DMS79 (cell line): ENCODE measurements around the gene ADAT2.
"Not testable (repeated sequence)": the region's sequence is repeated elsewhere in the genome, so short reads cannot be mapped to it uniquely, and the experiment has no call there.

Source experiments
- DNase-seq: peaks from one replicate; lab custom pipeline; 2025; lab: John Stamatoyannopoulos, UW

Gene ADAT2

GRCh38 chr6:143450453-143451371, at the start of gene ADAT2, which contains the start of gene PEX3:
Gene ADAT2 (minus strand): TSS chr6:143450695. CDS start chr6:143450658, 37 bp downstream.
Gene PEX3 (plus strand): TSS chr6:143450805. CDS start chr6:143451043, 238 bp downstream.
- DNase-seq = peak; percentile 75

- DNase-seq = no peak
Observed at GRCh38 chr6:143498428-143498827, 47.9 kb upstream of the ADAT2 start.

GRCh38 chr6:143496974-143497373, 46.5 kb upstream of the ADAT2 start:
- DNase-seq = no peak

GRCh38 chr6:143490775-143491174, 40.3 kb upstream of the ADAT2 start:
- DNase-seq = no peak

GRCh38 chr6:143490244-143490643, 39.7 kb upstream of the ADAT2 start:
- DNase-seq = no peak

GRCh38 chr6:143486752-143487151, 36.3 kb upstream of the ADAT2 start:
- DNase-seq = no peak

GRCh38 chr6:143485967-143486366, 35.5 kb upstream of the ADAT2 start:
- DNase-seq = no peak

- no peak for DNase-seq
Observed at GRCh38 chr6:143482593-143482992, 32.1 kb upstream of the ADAT2 start.

GRCh38 chr6:143478479-143479062, 28.1 kb upstream of the ADAT2 start:
- DNase-seq = no peak

- DNase-seq = no peak
Observed at GRCh38 chr6:143476545-143476944, 26.1 kb upstream of the ADAT2 start.

GRCh38 chr6:143471822-143472221, 21.3 kb upstream of the ADAT2 start:
- DNase-seq = no peak

GRCh38 chr6:143468823-143469222, 18.3 kb upstream of the ADAT2 start:
- DNase-seq = not testable (repeated sequence)

- DNase-seq = no peak
Observed at GRCh38 chr6:143468026-143468425, 17.5 kb upstream of the ADAT2 start.

GRCh38 chr6:143465546-143465945, 15.1 kb upstream of the ADAT2 start:
- DNase-seq = no peak

GRCh38 chr6:143457563-143458359, 7.3 kb upstream of the ADAT2 start:
- DNase-seq = no peak

GRCh38 chr6:143451531-143451930, 1.0 kb upstream of the ADAT2 start:
- no peak for DNase-seq

GRCh38 chr6:143449714-143450452, 612 bp downstream of the ADAT2 start:
- DNase-seq = no peak

GRCh38 chr6:143449082-143449713, 1.3 kb downstream of the ADAT2 start:
- DNase-seq = no peak

- DNase-seq = not testable (repeated sequence)
Observed at GRCh38 chr6:143447865-143448264, 2.6 kb downstream of the ADAT2 start.

- no peak for DNase-seq
Observed at GRCh38 chr6:143443096-143443495, 7.4 kb downstream of the ADAT2 start.
